Islet precursor cell (in vitro differentiated cells): ENCODE measurements around the gene TPM1.

Experiments
- DNase-seq: peaks from one replicate; pipeline ENCODE4 v3.0.0-alpha.2; 2018

TPM1 gene

GRCh38 chr15:63018639-63019038 lies 23.9 kb upstream of the TPM1 start:
- DNase-seq = no peak

GRCh38 chr15:63019511-63020109 lies 22.9 kb upstream of the TPM1 start:
- DNase-seq = peak; percentile 94

- DNase-seq = no peak
These were observed 22.4 kb upstream of the TPM1 start for GRCh38 chr15:63020128-63020527.

- DNase-seq = no peak
These were observed 21.7 kb upstream of the TPM1 start for GRCh38 chr15:63020759-63021430.

- DNase-seq = no peak
These were observed 20.4 kb upstream of the TPM1 start for GRCh38 chr15:63022181-63022580.

- no peak for DNase-seq
These were observed 19.9 kb upstream of the TPM1 start for GRCh38 chr15:63022663-63023062.

GRCh38 chr15:63023351-63023945 lies 19.1 kb upstream of the TPM1 start:
- no peak for DNase-seq

GRCh38 chr15:63025460-63025859 lies 17.1 kb upstream of the TPM1 start:
- DNase-seq = no peak

- DNase-seq = no peak
These were observed 14.9 kb upstream of the TPM1 start for GRCh38 chr15:63027646-63028045.

GRCh38 chr15:63028442-63029110 lies 14.0 kb upstream of the TPM1 start:
- DNase-seq = no peak

GRCh38 chr15:63029676-63030075 lies 12.9 kb upstream of the TPM1 start:
- no peak for DNase-seq

GRCh38 chr15:63030101-63030551 lies 12.4 kb upstream of the TPM1 start:
- no peak for DNase-seq

GRCh38 chr15:63034578-63034977 lies 8.0 kb upstream of the TPM1 start:
- no peak for DNase-seq

- DNase-seq = no peak
These were observed 7.3 kb upstream of the TPM1 start for GRCh38 chr15:63035253-63035652.

- DNase-seq = no peak
These were observed 6.6 kb upstream of the TPM1 start for GRCh38 chr15:63035977-63036376.

- peak; percentile 77 for DNase-seq
These were observed 4.4 kb upstream of the TPM1 start for GRCh38 chr15:63037976-63038720.

GRCh38 chr15:63038926-63039673 lies 3.4 kb upstream of the TPM1 start:
- DNase-seq = no peak

GRCh38 chr15:63039811-63040210 lies 2.7 kb upstream of the TPM1 start:
- DNase-seq = no peak

- no peak for DNase-seq
These were observed 2.0 kb upstream of the TPM1 start for GRCh38 chr15:63040509-63040908.

GRCh38 chr15:63040954-63041353 lies 1.6 kb upstream of the TPM1 start:
- DNase-seq = peak; percentile 91

GRCh38 chr15:63041402-63041973 lies 1.1 kb upstream of the TPM1 start:
- peak; percentile 68 for DNase-seq

- no peak for DNase-seq
These were observed 359 bp downstream of the TPM1 start for GRCh38 chr15:63042877-63043334.
